Prostate gland (tissue), 2 donors: ENCODE measurements around the gene RAP1GDS1. TPM values are rescaled to one million over a fixed set of nuclear protein-coding genes. Genes with fewer than 3 reads are reported as not detected.

Experiments
- DNase-seq: peaks from one replicate; pipeline ENCODE4 v3.0.0-alpha.2; 2019; ENCODE audit warnings: low spot score
- H3K27ac ChIP-seq, 2 donors: fragments of 200-600 bp; sonication (generic); 2 replicates each; pipeline ENCODE4 v1.5.1; 2017 to 2019
- H3K27me3 ChIP-seq: fragments of 200-600 bp; sonication (generic); replicated peaks from 2 replicates; pipeline ENCODE4 v1.5.1; 2019; ENCODE audit not compliant: insufficient read depth
- H3K36me3 ChIP-seq, 2 donors: fragments of 200-600 bp; sonication (generic); 1 replicate in 1 of 2; 2 replicates in 1 of 2; pipeline versions ENCODE4 v1.5.1 to v1.8.1; 2017 to 2019
- H3K4me1 ChIP-seq: fragments of 200-600 bp; sonication (generic); replicated peaks from 2 replicates; pipeline ENCODE4 v1.5.1; 2019
- H3K4me3 ChIP-seq, 2 donors: fragments of 200-600 bp; sonication (generic); 2 replicates each; pipeline ENCODE4 v1.5.1; 2017 to 2019
- H3K9me3 ChIP-seq: fragments of 200-600 bp; sonication (generic); 2 replicates; pipeline ENCODE4 v1.5.1; 2017
- POLR2A ChIP-seq: fragments of 450-650 bp; IDR thresholded peaks from one replicate; pipeline ENCODE4 v1.6.1; 2016; ENCODE audit warnings: antibody characterized with exemption, mild to moderate bottlenecking
- POLR2AphosphoS5 ChIP-seq: sonication (generic); formaldehyde crosslinking; IDR thresholded peaks from one replicate; pipeline ENCODE4 v1.6.1; 2017; ENCODE audit warnings: antibody characterized with exemption
- WGBS: methylation state at CpG from one replicate; pipeline ENCODE4 v1.1.5; 2018; 5-methylcytosine and 5-hydroxymethylcytosine counted together
- intact Hi-C: fragments of 100-400 bp; cut with DNase I; formaldehyde crosslinking; loops from one replicate; pipeline ENCODE4 v1.14.2; 2022
- total RNA-seq, 2 donors: library from RNA; depleted of rRNA; stranded (reverse); fragments of >200 nt; gene quantifications; one replicate each; pipeline ENCODE4 v1.1.0, GENCODE V29; 2016
- TF ChIP-seq, protein P1 (sequence below), 4 experiments: fragments of 200-600 bp in 2 of 4; fragments of 450-650 bp in 2 of 4; sonication (generic) in 2 of 4; IDR thresholded peaks; 1 replicate in 3 of 4; 2 replicates in 1 of 4; pipeline ENCODE4 v1.5.1; 2016 to 2019; ENCODE audit warnings: antibody characterized with exemption in 4 of 4, mild to moderate bottlenecking in 2 of 4, moderate library complexity in 2 of 4

RAP1GDS1 gene
- total RNA-seq, 2 donors from 2014 or later = 16.5 to 34.5 TPM

GRCh38 chr4:98293104-98293887, 32.1 kb downstream of the RAP1GDS1 start:
- H3K27ac ChIP-seq = no peak overlapping the region
- H3K9me3 ChIP-seq = no peaks in the 10 kb centered on the region
- H3K4me3 ChIP-seq = no peak overlapping the region
- no peaks in the 10 kb centered on the region for H3K4me1 ChIP-seq
- no peaks in the 10 kb centered on the region for H3K36me3 ChIP-seq
- TF ChIP-seq, protein P1, sequence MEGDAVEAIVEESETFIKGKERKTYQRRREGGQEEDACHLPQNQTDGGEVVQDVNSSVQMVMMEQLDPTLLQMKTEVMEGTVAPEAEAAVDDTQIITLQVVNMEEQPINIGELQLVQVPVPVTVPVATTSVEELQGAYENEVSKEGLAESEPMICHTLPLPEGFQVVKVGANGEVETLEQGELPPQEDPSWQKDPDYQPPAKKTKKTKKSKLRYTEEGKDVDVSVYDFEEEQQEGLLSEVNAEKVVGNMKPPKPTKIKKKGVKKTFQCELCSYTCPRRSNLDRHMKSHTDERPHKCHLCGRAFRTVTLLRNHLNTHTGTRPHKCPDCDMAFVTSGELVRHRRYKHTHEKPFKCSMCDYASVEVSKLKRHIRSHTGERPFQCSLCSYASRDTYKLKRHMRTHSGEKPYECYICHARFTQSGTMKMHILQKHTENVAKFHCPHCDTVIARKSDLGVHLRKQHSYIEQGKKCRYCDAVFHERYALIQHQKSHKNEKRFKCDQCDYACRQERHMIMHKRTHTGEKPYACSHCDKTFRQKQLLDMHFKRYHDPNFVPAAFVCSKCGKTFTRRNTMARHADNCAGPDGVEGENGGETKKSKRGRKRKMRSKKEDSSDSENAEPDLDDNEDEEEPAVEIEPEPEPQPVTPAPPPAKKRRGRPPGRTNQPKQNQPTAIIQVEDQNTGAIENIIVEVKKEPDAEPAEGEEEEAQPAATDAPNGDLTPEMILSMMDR (IDR thresholded peaks at IDR 0.05) = no peak
- no peak for TF ChIP-seq POLR2AphosphoS5
- TF ChIP-seq POLR2A = no peak
- 87% methylated on average over 4 of the region's 4 CpGs for WGBS
- DNase-seq = no peak
- intact Hi-C loops = no loop called here
- no peaks in the 10 kb centered on the region for H3K27me3 ChIP-seq

DNA sequence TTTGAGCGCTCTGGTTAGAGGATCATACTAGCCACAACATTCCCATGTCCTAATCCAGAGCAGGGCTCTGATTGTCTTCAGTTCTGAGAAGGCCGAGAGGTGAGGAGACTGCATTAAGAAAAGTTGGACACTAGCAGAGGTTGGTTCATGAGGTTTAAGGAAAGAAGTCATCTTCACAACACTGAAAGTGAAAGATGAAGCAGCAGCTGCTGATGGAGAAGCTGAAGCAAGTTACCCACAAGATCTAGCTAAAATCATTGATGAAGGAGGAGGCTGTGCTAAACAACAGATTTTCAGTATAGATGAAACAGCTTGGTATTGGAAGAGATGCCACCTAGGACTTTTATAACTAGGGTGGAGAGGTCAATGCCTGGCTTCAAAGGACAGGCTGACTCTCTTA, 36.8 kb downstream of the RAP1GDS1 start:
- intact Hi-C loops = no loop called here
- WGBS = 97% methylated on average over 2 of the region's 2 CpGs
- no peaks in the 10 kb centered on the region for H3K9me3 ChIP-seq

GRCh38 chr4:98300706-98301105, 39.5 kb downstream of the RAP1GDS1 start:
- Histone ChIP-seq H3K9me3 (no peaks in the 10 kb centered on the region), H3K4me3 (no peak overlapping the region), H3K27me3 (no peaks in the 10 kb centered on the region), H3K4me1 (no peaks in the 10 kb centered on the region), H3K27ac (no peak overlapping the region), H3K36me3 (no peaks in the 10 kb centered on the region)
- TF ChIP-seq POLR2A (no peak), POLR2AphosphoS5 (no peak)
- TF ChIP-seq, protein P1 (IDR thresholded peaks at IDR 0.05) = no peak
- no peak for DNase-seq
- intact Hi-C loops = no loop called here

More for the DNA sequence above, 36.8 kb downstream of the RAP1GDS1 start:
- Histone ChIP-seq H3K4me3 (no peak overlapping the region), H3K27me3 (no peaks in the 10 kb centered on the region), H3K36me3 (no peaks in the 10 kb centered on the region), H3K27ac (no peak overlapping the region), H3K4me1 (no peaks in the 10 kb centered on the region)
- no peak for DNase-seq
- TF ChIP-seq, protein P1 (IDR thresholded peaks at IDR 0.05) = no peak
- TF ChIP-seq POLR2AphosphoS5 (no peak), POLR2A (no peak)

- Histone ChIP-seq H3K9me3 (no peaks in the 10 kb centered on the region), H3K4me3 (no peak overlapping the region), H3K27ac (no peak overlapping the region), H3K4me1 (no peaks in the 10 kb centered on the region), H3K36me3 (no peaks in the 10 kb centered on the region), H3K27me3 (no peaks in the 10 kb centered on the region)
- intact Hi-C loops = no loop called here
- DNase-seq = no peak
- 21% methylated on average over 1 of the region's 1 CpG for WGBS
- TF ChIP-seq POLR2AphosphoS5 = no peak
- no peak for TF ChIP-seq POLR2A
- TF ChIP-seq, protein P1 (IDR thresholded peaks at IDR 0.05) = no peak
These were observed 44.4 kb downstream of the RAP1GDS1 start for GRCh38 chr4:98305576-98305975.

- Histone ChIP-seq H3K27me3 (no peaks in the 10 kb centered on the region), H3K27ac (no peak overlapping the region), H3K4me1 (no peaks in the 10 kb centered on the region), H3K36me3 (no peaks in the 10 kb centered on the region), H3K9me3 (no peaks in the 10 kb centered on the region), H3K4me3 (no peak overlapping the region)
- no peak for TF ChIP-seq POLR2AphosphoS5
- TF ChIP-seq, protein P1 (IDR thresholded peaks at IDR 0.05) = no peak
- no peak for TF ChIP-seq POLR2A
- intact Hi-C loops = no loop called here
- no peak for DNase-seq
- 83% methylated on average over 2 of the region's 2 CpGs for WGBS
These were observed 49.7 kb downstream of the RAP1GDS1 start for GRCh38 chr4:98310867-98311266.
